Type B pancreatic cell (in vitro differentiated cells): ENCODE results near the gene C1orf159. TPM values are rescaled to one million over a fixed set of nuclear protein-coding genes. Genes with fewer than 3 reads are reported as not detected.

ENCODE experiments used
- DNase-seq: peaks from one replicate; pipeline ENCODE4 v3.0.0; 2021; ENCODE audit warnings: mixed read lengths; ENCODE audit not compliant: unreplicated experiment; ENCODE audit errors: extremely low spot score
- H3K27ac Mint-ChIP-seq: 2 replicates; pipeline ENCODE4 v1.8.0; 2021; ENCODE audit warnings: mild to moderate bottlenecking, mixed read lengths
- H3K27me3 Mint-ChIP-seq: 2 replicates; pipeline ENCODE4 v1.8.0; 2021; ENCODE audit warnings: mixed read lengths
- H3K36me3 Mint-ChIP-seq: 2 replicates; pipeline ENCODE4 v1.8.0; 2021; ENCODE audit warnings: mixed read lengths
- H3K4me1 Mint-ChIP-seq: one replicate; pipeline ENCODE4 v1.8.0; 2021; ENCODE audit warnings: mixed read lengths; ENCODE audit not compliant: unreplicated experiment
- H3K4me3 Mint-ChIP-seq: 2 replicates; pipeline ENCODE4 v1.8.0; 2021; ENCODE audit warnings: mild to moderate bottlenecking, mixed read lengths
- H3K9me3 Mint-ChIP-seq: 2 replicates; pipeline ENCODE4 v1.8.0; 2021; ENCODE audit warnings: mixed read lengths
- total RNA-seq: library from RNA; stranded (reverse); gene quantifications from 2 replicates; pipeline ENCODE4 v1.2.1, GENCODE V29; 2021; ENCODE audit warnings: low replicate concordance
- TF ChIP-seq, protein P1 (sequence below): fragments of 200-600 bp; sonication (generic); conservative IDR thresholded peaks from 2 replicates; pipeline ENCODE4 v1.5.0; 2021; ENCODE audit warnings: antibody characterized with exemption, mild to moderate bottlenecking

C1orf159 gene
- total RNA-seq, 1 donor from 2014 or later: 21.2 TPM

DNA sequence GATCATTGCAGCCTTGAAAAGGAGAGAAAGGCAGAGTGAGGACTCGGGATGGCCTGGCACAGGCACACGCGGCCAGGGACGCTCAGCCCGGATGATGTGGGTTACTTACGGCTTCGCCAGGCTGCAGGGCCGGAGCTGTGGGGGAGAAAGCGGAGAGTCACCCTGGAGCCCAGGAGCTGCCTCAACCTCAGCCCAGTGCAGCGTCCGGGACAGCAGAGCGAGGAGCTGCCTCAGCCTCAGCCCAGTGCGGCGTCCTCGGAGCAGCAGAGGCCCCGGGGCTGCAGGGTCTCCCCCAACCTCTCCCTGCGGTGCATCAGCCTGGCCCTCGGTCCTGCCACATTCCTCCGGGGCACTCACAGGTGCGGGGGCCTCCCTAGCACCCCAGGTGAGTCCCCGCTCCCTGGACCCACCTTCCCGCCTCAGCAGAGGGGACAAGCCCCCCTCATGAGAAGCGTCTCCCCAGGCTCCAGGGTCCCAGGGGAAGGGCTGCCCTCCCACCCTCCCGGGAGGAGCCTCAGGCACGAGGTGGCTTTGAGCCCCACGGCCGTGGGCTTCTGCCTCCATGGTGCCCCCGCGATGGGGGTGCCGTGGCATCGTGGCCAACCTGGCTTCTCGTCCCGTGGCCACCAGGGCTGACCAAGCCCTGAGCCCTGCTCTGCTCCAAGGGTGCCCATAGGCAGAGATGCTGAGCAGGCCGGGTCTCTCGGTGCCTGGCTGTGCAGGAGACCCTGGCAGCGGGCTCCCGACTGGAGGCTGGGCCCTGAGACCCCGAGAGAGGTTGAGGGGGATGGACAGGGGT lies 31.3 kb downstream of the C1orf159 start:
- H3K4me3 Mint-ChIP-seq: no peak overlapping the region
- H3K4me1 Mint-ChIP-seq: no peaks in the 10 kb centered on the region
- H3K27ac Mint-ChIP-seq: no peak overlapping the region
- no peaks in the 10 kb centered on the region for H3K9me3 Mint-ChIP-seq
- H3K27me3 Mint-ChIP-seq: no peaks in the 10 kb centered on the region
- no peaks in the 10 kb centered on the region for H3K36me3 Mint-ChIP-seq
- peak; percentile 66 for DNase-seq
- TF ChIP-seq, protein P1, sequence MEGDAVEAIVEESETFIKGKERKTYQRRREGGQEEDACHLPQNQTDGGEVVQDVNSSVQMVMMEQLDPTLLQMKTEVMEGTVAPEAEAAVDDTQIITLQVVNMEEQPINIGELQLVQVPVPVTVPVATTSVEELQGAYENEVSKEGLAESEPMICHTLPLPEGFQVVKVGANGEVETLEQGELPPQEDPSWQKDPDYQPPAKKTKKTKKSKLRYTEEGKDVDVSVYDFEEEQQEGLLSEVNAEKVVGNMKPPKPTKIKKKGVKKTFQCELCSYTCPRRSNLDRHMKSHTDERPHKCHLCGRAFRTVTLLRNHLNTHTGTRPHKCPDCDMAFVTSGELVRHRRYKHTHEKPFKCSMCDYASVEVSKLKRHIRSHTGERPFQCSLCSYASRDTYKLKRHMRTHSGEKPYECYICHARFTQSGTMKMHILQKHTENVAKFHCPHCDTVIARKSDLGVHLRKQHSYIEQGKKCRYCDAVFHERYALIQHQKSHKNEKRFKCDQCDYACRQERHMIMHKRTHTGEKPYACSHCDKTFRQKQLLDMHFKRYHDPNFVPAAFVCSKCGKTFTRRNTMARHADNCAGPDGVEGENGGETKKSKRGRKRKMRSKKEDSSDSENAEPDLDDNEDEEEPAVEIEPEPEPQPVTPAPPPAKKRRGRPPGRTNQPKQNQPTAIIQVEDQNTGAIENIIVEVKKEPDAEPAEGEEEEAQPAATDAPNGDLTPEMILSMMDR: no peak

DNA sequence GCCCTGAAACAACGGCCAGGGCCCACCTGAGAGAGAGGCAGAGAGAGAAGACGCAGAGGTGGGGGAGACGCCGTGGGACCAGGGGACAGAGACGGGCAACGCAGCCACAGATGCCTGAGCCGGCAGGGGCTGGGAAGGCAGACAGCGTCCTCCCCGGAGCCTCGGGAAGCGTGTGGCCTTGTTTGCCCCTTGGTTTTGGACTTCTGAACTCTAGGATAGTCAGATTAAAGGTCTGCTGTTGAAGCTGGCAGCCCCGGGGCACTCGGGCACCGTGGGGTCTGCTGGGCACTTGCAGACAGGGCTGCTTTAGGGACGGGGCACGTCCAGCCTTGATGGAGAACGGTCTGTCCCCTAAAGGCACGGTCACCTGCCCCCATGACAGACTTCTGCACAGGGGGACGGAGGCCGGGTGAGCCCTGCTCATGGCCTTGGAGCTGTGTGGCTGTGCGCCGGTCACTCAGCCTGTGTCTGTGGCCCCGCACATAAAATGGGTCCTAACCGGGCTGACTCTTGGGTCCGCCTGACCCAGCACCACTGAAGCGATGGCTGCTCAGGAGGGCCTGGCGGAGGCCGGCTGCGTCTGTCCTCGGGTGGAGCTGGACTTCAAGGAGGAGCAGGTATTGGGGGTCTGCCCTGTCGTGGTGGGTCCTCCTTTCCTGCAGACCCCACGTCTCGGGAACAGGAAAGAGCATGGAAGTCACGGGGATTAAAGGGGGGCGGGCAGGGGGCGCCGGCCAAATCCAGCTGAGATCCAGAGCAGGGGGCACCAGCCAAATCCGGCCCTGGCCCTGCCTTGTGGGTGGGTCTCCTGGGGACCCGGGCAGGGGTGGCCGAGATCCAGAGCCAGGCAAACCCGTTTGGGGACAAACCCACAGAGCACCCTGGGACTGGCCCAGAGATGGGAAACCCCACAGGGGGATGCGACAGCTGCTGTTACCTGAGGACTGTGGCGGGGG lies 32.2 kb downstream of the C1orf159 start:
- peak; percentile 67 for DNase-seq
- TF ChIP-seq, protein P1: no peak
- Mint-ChIP-seq H3K4me1 (no peaks in the 10 kb centered on the region), H3K36me3 (no peaks in the 10 kb centered on the region), H3K27me3 (no peaks in the 10 kb centered on the region), H3K9me3 (no peaks in the 10 kb centered on the region), H3K4me3 (no peak overlapping the region), H3K27ac (no peak overlapping the region)

DNA sequence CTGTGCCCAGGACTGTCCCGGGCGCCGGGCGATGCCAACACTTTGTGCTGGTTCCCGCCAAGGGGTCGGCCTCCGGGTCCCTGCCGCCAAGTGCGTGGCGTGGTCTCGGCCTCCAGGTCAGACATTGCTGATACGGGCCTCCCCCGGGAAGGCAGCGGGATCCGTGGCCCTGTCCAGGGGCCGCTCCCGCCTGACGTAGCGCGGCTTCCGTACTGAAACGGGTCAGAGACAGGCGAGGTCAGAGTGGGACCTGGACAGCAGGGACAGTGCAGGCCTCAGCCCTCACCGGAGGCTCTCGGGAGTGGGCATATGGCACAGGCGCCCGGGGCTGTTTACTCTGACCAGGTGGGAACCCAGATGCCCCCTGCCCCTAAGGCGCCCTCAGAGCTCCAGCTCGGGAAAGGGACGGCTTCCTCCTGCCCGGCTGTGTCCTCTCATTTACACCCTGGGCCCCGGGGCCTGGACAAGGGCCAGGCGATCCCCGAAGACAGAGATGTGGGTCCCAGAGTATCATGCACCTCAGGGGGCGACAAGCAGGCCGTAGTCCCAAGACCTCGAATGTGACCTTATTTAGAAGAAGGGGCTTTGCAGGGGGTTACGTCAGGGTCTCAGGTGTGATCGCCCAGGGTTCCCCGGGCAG lies 33.0 kb downstream of the C1orf159 start:
- Mint-ChIP-seq H3K4me3 (no peak overlapping the region), H3K27ac (no peak overlapping the region), H3K36me3 (no peaks in the 10 kb centered on the region), H3K4me1 (no peaks in the 10 kb centered on the region), H3K27me3 (no peaks in the 10 kb centered on the region), H3K9me3 (no peaks in the 10 kb centered on the region)
- peak; percentile 71 for DNase-seq
- TF ChIP-seq, protein P1: no peak

DNA sequence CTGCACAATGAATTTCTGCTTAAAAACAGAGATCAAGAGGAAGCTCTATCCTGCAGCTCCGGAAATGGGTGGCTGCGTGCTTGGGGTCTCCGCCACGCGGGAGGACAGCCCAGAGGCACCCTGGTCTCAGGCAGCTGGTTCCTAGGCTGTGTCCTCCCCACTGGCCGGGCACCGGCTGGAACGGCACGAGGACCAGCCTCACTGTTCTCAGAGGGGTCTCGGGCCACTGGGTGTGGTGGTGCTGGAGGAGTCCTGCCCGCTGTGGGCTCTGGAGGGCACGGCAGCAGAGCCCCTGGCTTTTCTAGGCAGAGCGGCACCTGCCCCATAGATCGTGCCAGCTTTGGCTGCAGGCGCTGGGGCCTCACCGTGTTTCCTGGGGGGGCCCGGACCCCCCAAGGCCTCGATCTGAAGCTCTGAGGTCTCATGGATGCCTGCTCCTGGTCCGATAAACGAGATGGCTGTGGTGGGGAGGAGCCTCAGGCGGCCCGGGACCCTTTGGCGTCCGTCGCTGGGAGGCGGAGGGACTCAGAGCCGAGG lies 33.6 kb downstream of the C1orf159 start:
- peak; percentile 67 for DNase-seq
- H3K27ac Mint-ChIP-seq: no peak overlapping the region

More for the DNA sequence above, 33.6 kb downstream of the C1orf159 start:
- TF ChIP-seq, protein P1: no peak
- Mint-ChIP-seq H3K4me3 (no peak overlapping the region), H3K9me3 (no peaks in the 10 kb centered on the region), H3K36me3 (no peaks in the 10 kb centered on the region), H3K27me3 (no peaks in the 10 kb centered on the region), H3K4me1 (no peaks in the 10 kb centered on the region)
